GM18868 (cell line): Measurements from ENCODE around the gene ZP3.
"Not testable (repeated sequence)": the region's sequence is repeated elsewhere in the genome, so short reads cannot be mapped to it uniquely, and the experiment has no call there.

Experiments used
- ATAC-seq: cut with Tn5 transposase; IDR thresholded peaks from one replicate; pipeline ENCODE4 v1.9.1; 2021; ENCODE audit warnings: mild to moderate bottlenecking, moderate library complexity; ENCODE audit not compliant: unreplicated experiment

ZP3 gene

GRCh38 chr7:76424413-76425111, at the start of gene ZP3:
Gene ZP3 (plus strand): TSS chr7:76424950. CDS start chr7:76424965, 15 bp downstream.
- peak; percentile 78 for ATAC-seq

- no peak for ATAC-seq
Observed at GRCh38 chr7:76375251-76375650, 49.5 kb upstream of the ZP3 start.

- ATAC-seq, result no peak
Observed at GRCh38 chr7:76377186-76377918, 47.4 kb upstream of the ZP3 start.

- no peak for ATAC-seq
Observed at GRCh38 chr7:76380623-76380966, 44.2 kb upstream of the ZP3 start.

- ATAC-seq, result no peak
Observed at GRCh38 chr7:76381814-76382213, 42.9 kb upstream of the ZP3 start.

GRCh38 chr7:76383089-76383944, 41.4 kb upstream of the ZP3 start:
- no peak for ATAC-seq

GRCh38 chr7:76386691-76387260, 38.0 kb upstream of the ZP3 start:
- ATAC-seq, result no peak

- ATAC-seq, result not testable (repeated sequence)
Observed at GRCh38 chr7:76387789-76388188, 37.0 kb upstream of the ZP3 start.

- ATAC-seq, result no peak
Observed at GRCh38 chr7:76390092-76390491, 34.7 kb upstream of the ZP3 start.

GRCh38 chr7:76392531-76393115, 32.1 kb upstream of the ZP3 start:
- ATAC-seq, result no peak

GRCh38 chr7:76393116-76394031, 31.4 kb upstream of the ZP3 start:
- ATAC-seq, result peak; percentile 84

- ATAC-seq, result no peak
Observed at GRCh38 chr7:76394957-76395356, 29.8 kb upstream of the ZP3 start.

GRCh38 chr7:76395605-76395964, 29.2 kb upstream of the ZP3 start:
- not testable (repeated sequence) for ATAC-seq

GRCh38 chr7:76395965-76396726, 28.6 kb upstream of the ZP3 start:
- no peak for ATAC-seq

- ATAC-seq, result no peak
Observed at GRCh38 chr7:76396864-76397263, 27.9 kb upstream of the ZP3 start.

- ATAC-seq, result peak; percentile 34
Observed at GRCh38 chr7:76397409-76398183, 27.2 kb upstream of the ZP3 start.

GRCh38 chr7:76400248-76400647, 24.5 kb upstream of the ZP3 start:
- ATAC-seq, result no peak

- not testable (repeated sequence) for ATAC-seq
Observed at GRCh38 chr7:76403097-76403496, 21.7 kb upstream of the ZP3 start.
